Muscle of arm (tissue), 12 donors: ENCODE data around the gene SMYD2. TPM values are rescaled to one million over a fixed set of nuclear protein-coding genes. Genes with fewer than 3 reads are reported as not detected.

Experiments used
- DNase-seq: peaks from one replicate; pipeline ENCODE4 v3.0.0-alpha.2; 2013
- polyA plus RNA-seq, 12 donors: library from polyadenylated mRNA; unstranded; fragments of 120-200 nt; gene quantifications; one replicate each; pipeline ENCODE4 v1.2.1, GENCODE V29; 2013; ENCODE audit not compliant: insufficient read length in 12 of 12

Gene SMYD2
- polyA plus RNA-seq, 12 donors = 64.3 to 124 (median 84.2) TPM; not detected in 1

GRCh38 chr1:214351551-214352277 is 70.8 kb downstream of the SMYD2 start:
- DNase-seq = no peak

GRCh38 chr1:214352838-214353237 is 71.9 kb downstream of the SMYD2 start:
- no peak for DNase-seq

GRCh38 chr1:214354440-214355148 is 73.6 kb downstream of the SMYD2 start:
- no peak for DNase-seq

GRCh38 chr1:214360116-214360515 is 79.2 kb downstream of the SMYD2 start:
- no peak for DNase-seq

GRCh38 chr1:214360525-214361164 is 79.7 kb downstream of the SMYD2 start:
- no peak for DNase-seq

GRCh38 chr1:214361636-214362035 is 80.7 kb downstream of the SMYD2 start:
- DNase-seq = no peak

- DNase-seq = no peak
These were observed 81.4 kb downstream of the SMYD2 start for GRCh38 chr1:214362188-214362882.

- DNase-seq = no peak
These were observed 82.4 kb downstream of the SMYD2 start for GRCh38 chr1:214363386-214363785.

GRCh38 chr1:214364386-214364785 is 83.4 kb downstream of the SMYD2 start:
- DNase-seq = peak; percentile 55

GRCh38 chr1:214364786-214365295 is 83.9 kb downstream of the SMYD2 start:
- DNase-seq = peak; percentile 21

- DNase-seq = no peak
These were observed 86.9 kb downstream of the SMYD2 start for GRCh38 chr1:214367841-214368240.

GRCh38 chr1:214369364-214369763 is 88.4 kb downstream of the SMYD2 start:
- DNase-seq = no peak

GRCh38 chr1:214370615-214371014 is 89.7 kb downstream of the SMYD2 start:
- DNase-seq = no peak

- DNase-seq = no peak
These were observed 91.1 kb downstream of the SMYD2 start for GRCh38 chr1:214372092-214372491.

GRCh38 chr1:214377485-214377884 is 96.5 kb downstream of the SMYD2 start:
- DNase-seq = no peak

GRCh38 chr1:214377886-214378285 is 96.9 kb downstream of the SMYD2 start:
- DNase-seq = no peak

- DNase-seq = no peak
These were observed 97.5 kb downstream of the SMYD2 start for GRCh38 chr1:214378492-214378891.

GRCh38 chr1:214379236-214379970 is 98.4 kb downstream of the SMYD2 start:
- DNase-seq = no peak

- DNase-seq = no peak
These were observed 99.4 kb downstream of the SMYD2 start for GRCh38 chr1:214380396-214380795.

GRCh38 chr1:214380986-214381695 is 100.2 kb downstream of the SMYD2 start:
- DNase-seq = no peak
